ENCODE measurements around the gene FXYD6.

DNA sequence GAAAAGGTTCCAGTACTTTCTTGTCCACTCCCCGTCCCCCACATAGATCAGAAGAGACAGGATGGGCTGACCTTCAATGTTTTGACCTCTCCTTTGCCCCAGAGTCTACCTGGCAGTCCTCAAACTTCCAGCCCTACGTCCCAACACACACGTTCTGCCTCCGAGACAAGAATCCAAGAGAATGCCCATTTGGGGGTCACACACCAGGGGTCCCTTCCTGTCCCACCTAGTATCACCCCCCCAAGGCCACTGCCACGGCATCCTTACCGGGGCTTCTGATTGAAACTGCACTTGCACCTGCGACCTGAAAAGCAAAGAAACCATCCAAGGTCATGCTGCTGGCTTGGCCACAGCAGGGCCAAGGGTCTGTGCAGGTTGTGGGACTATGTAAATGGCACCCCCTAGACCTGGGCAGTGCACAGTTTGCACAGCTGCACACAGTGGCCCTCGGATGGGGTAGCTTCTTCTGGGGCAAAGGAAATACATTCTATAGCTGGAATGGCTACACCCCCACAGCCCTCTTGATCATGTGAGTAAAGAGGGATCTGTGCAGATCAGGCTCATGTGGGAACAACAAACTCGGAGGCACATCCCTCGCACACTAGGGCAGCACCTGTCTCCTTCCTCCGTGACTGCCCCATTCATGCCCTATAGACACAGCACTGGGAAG, 35.4 kb downstream of the FXYD6 start:
- no peak for TF ChIP-seq POLR2AphosphoS5 (IDR thresholded peaks at IDR 0.05; ENCODE audit: borderline replicate concordance, low read depth, low read length)
- TF ChIP-seq FOXP2 (optimal IDR thresholded peaks at IDR 0.05; ENCODE audit: control extremely low read depth, extremely low read length, insufficient read depth) = no peak
